SK-N-SH (cell line): ENCODE results near the gene KRT75.

Source experiments
- CHD2 ChIP-seq: fragments of 150-350 bp; IDR thresholded peaks from 2 replicates; pipeline ENCODE4 v1.6.1; 2018; ENCODE audit warnings: low read length; ENCODE audit not compliant: partially characterized antibody
- EZH2phosphoT487 ChIP-seq: fragments of 200-600 bp; sonication (generic); IDR thresholded peaks from 2 replicates; pipeline ENCODE4 v1.6.1; 2017; ENCODE audit warnings: low read depth, mixed run types, mild to moderate bottlenecking, antibody characterized with exemption, moderate library complexity, borderline replicate concordance
- FOXM1 ChIP-seq: IDR thresholded peaks from 2 replicates; pipeline ENCODE4 v1.4.0; 2012; ENCODE audit warnings: low read depth, mild to moderate bottlenecking
- GABPA ChIP-seq: IDR thresholded peaks from 2 replicates; pipeline ENCODE4 v1.4.0; 2012; ENCODE audit warnings: low read depth, mild to moderate bottlenecking
- MAX ChIP-seq: IDR thresholded peaks from 2 replicates; pipeline ENCODE4 v1.4.0; 2012; ENCODE audit warnings: low read depth
- NFIC ChIP-seq: IDR thresholded peaks from 2 replicates; pipeline ENCODE4 v1.4.0; 2012; ENCODE audit warnings: borderline replicate concordance
- POLR2AphosphoS5 ChIP-seq: IDR thresholded peaks from 2 replicates; pipeline ENCODE4 v1.6.1; 2012; ENCODE audit warnings: low read depth, low read length
- RCOR1 ChIP-seq: fragments of 150-350 bp; IDR thresholded peaks from 2 replicates; pipeline ENCODE4 v1.6.1; 2017; ENCODE audit warnings: antibody characterized with exemption, low read length
- SIN3A ChIP-seq: IDR thresholded peaks from 2 replicates; pipeline ENCODE4 v1.6.1; 2012; ENCODE audit warnings: low read depth, mild to moderate bottlenecking, low read length, moderate library complexity, borderline replicate concordance
- TAF1 ChIP-seq: IDR thresholded peaks from 2 replicates; pipeline ENCODE4 v1.6.1; 2012; ENCODE audit warnings: low read depth, mild to moderate bottlenecking, low read length, moderate library complexity, borderline replicate concordance
- TF ChIP-seq, protein P1 (sequence below): fragments of 200-600 bp; sonication (generic); IDR thresholded peaks from 2 replicates; pipeline ENCODE4 v1.6.1; 2017; ENCODE audit warnings: antibody characterized with exemption, mild to moderate bottlenecking, moderate library complexity
- TF ChIP-seq, protein P2 (sequence below): IDR thresholded peaks from 2 replicates; pipeline ENCODE4; 2012
- TF ChIP-seq, protein P3 (sequence below): IDR thresholded peaks from 2 replicates; pipeline ENCODE4 v1.6.1; 2012; ENCODE audit warnings: mild to moderate bottlenecking, low read depth, low read length, moderate library complexity

DNA sequence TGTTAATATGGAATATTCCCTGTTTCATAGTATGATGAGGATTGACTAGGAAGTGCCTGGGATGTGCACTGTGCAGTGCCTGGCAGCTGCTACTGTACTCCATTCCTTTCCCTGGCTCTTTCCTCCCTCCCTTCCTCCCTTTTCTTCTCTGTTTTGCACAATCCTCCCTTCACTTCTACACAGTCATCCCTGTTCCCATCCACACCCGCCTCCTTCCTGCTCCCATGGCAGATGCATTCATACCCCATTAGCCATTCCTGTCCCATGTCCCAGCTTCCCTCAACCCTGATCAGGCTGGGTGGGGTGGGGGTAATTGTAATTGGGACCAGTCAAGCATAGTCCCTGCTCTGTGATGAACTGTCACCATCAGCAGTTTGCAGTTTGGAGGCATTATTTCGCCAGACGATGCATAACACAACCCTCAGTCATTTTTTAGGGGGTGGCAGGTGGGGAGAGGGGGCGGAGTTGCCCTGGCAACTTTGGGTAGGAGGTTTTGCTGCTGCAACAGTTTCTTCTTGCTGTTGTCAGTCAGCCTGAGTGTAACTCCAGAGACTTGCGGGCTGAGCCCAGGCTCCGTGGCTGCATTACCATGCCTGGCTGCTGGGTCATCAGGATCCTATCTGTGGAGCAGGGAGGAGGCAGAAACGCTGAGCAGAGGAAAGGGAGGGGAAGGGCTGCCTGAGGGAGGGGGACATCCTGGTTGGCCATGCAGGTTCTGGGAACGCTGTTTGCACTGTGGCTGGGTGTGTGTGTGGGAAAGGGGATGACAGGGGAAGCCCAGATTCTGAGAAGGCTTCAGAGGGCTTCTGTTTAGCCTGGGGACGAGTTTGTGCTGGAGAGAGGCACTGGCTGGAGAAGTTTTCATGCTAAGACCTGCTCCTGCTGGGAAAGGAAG lies 44.6 kb downstream of the KRT75 start:
- TF ChIP-seq, protein P1, sequence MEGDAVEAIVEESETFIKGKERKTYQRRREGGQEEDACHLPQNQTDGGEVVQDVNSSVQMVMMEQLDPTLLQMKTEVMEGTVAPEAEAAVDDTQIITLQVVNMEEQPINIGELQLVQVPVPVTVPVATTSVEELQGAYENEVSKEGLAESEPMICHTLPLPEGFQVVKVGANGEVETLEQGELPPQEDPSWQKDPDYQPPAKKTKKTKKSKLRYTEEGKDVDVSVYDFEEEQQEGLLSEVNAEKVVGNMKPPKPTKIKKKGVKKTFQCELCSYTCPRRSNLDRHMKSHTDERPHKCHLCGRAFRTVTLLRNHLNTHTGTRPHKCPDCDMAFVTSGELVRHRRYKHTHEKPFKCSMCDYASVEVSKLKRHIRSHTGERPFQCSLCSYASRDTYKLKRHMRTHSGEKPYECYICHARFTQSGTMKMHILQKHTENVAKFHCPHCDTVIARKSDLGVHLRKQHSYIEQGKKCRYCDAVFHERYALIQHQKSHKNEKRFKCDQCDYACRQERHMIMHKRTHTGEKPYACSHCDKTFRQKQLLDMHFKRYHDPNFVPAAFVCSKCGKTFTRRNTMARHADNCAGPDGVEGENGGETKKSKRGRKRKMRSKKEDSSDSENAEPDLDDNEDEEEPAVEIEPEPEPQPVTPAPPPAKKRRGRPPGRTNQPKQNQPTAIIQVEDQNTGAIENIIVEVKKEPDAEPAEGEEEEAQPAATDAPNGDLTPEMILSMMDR: no peak
- TF ChIP-seq FOXM1 (no peak), SIN3A (no peak), GABPA (no peak), TAF1 (no peak), CHD2 (no peak), NFIC (no peak), MAX (no peak), POLR2AphosphoS5 (no peak), RCOR1 (no peak), EZH2phosphoT487 (no peak)
- TF ChIP-seq, protein P2, sequence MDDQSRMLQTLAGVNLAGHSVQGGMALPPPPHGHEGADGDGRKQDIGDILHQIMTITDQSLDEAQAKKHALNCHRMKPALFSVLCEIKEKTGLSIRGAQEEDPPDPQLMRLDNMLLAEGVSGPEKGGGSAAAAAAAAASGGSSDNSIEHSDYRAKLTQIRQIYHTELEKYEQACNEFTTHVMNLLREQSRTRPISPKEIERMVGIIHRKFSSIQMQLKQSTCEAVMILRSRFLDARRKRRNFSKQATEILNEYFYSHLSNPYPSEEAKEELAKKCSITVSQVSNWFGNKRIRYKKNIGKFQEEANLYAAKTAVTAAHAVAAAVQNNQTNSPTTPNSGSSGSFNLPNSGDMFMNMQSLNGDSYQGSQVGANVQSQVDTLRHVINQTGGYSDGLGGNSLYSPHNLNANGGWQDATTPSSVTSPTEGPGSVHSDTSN: no peak
- TF ChIP-seq, protein P3, sequence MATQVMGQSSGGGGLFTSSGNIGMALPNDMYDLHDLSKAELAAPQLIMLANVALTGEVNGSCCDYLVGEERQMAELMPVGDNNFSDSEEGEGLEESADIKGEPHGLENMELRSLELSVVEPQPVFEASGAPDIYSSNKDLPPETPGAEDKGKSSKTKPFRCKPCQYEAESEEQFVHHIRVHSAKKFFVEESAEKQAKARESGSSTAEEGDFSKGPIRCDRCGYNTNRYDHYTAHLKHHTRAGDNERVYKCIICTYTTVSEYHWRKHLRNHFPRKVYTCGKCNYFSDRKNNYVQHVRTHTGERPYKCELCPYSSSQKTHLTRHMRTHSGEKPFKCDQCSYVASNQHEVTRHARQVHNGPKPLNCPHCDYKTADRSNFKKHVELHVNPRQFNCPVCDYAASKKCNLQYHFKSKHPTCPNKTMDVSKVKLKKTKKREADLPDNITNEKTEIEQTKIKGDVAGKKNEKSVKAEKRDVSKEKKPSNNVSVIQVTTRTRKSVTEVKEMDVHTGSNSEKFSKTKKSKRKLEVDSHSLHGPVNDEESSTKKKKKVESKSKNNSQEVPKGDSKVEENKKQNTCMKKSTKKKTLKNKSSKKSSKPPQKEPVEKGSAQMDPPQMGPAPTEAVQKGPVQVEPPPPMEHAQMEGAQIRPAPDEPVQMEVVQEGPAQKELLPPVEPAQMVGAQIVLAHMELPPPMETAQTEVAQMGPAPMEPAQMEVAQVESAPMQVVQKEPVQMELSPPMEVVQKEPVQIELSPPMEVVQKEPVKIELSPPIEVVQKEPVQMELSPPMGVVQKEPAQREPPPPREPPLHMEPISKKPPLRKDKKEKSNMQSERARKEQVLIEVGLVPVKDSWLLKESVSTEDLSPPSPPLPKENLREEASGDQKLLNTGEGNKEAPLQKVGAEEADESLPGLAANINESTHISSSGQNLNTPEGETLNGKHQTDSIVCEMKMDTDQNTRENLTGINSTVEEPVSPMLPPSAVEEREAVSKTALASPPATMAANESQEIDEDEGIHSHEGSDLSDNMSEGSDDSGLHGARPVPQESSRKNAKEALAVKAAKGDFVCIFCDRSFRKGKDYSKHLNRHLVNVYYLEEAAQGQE: no peak
